ENCODE results near the gene ANKRD52. TPM values are rescaled to one million over a fixed set of nuclear protein-coding genes. Genes with fewer than 3 reads are reported as not detected.
A peak's percentile ranks its signal among the peaks of the same experiment; 100 is the strongest.

The ANKRD52 gene
- total RNA-seq, 1 experiment from 2014 or later: 56.6 TPM

DNA sequence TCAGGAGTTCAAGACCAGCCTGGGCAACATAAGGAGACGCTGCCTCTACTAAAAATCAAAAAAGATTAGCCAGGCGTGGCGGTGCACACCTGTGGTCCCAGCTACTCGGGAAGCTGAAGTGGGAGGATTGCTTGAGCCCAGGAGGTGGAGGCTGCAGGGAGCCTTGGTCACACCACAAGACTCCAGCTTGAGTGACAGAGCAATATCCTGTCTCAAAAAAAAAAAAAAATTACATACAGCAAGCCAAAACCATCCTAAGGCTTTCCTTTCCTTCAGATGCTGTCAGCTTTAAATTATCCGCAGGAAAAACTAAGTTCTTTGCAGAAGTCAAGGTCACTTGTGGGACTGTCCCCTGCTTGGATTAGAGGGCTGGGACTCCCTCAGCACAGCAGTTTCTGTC is 40.6 kb upstream of the ANKRD52 start:
- no TSS peak for BruUV-seq (replicated peaks)
- H3K4me3 ChIP-seq (replicated peaks in 1 of 2; ENCODE audit: low read depth in 1 of 2, low read length in 2 of 2): peak overlapping the region; percentile 69 to 99
- ChIA-PET CTCF (interaction anchor here (1.5 kb wide), 1 partner anchor 181 kb away, joined by 3 read pairs; the partner anchor contains the start of gene ZC3H10), RAD21 (ENCODE audit: low non-redundant PET in 1 of 2, low total read pairs in 2 of 2, uncharacterized antibody in 2 of 2, unreplicated experiment in 2 of 2) (no interaction called here), POLR2A (no interaction called here)
- no peaks in the 10 kb centered on the region for H3K9me3 ChIP-seq (ENCODE audit: control insufficient read depth in 1 of 2, insufficient read depth in 1 of 2, low read depth in 1 of 2, low read length in 2 of 2)
- peaks cover 3 to 16% of the 10 kb centered on the region in 2 experiments; a peak in 2 of 4 replicates for H3K36me3 ChIP-seq (ENCODE audit: control insufficient read depth in 1 of 2, insufficient read depth in 2 of 2, low read length in 2 of 2)
- peak overlapping the region; percentile 96 for H3K9ac ChIP-seq (ENCODE audit: low read length)
- peaks cover 65% of the 10 kb centered on the region for H3K79me2 ChIP-seq (ENCODE audit: insufficient read depth, low read length)
- peak overlapping the region; percentile 74 for H3K27ac ChIP-seq (ENCODE audit: low read depth, low read length)
- no peak for DNase-seq (ENCODE audit: low read depth, low spot score)
- peak overlapping the region; percentile 93 for H3K4me2 ChIP-seq (ENCODE audit: low read length)
- TF ChIP-seq ZNF274 (IDR thresholded peaks at IDR 0.05; ENCODE audit: low read depth, low read length): no peak
- TF ChIP-seq POLR2AphosphoS5 (IDR thresholded peaks at IDR 0.05; ENCODE audit: low read depth, low read length): no peak
- TF ChIP-seq EGR1 (IDR thresholded peaks at IDR 0.05; ENCODE audit: low read depth): no peak
- TF ChIP-seq SP1 (IDR thresholded peaks at IDR 0.05; ENCODE audit: low read depth): no peak
- TF ChIP-seq SIN3A (IDR thresholded peaks at IDR 0.05; ENCODE audit: low read depth): no peak
- TF ChIP-seq YY1 (IDR thresholded peaks at IDR 0.05; ENCODE audit: extremely low read depth, insufficient replicate concordance, low read depth, low read length): no peak
- TF ChIP-seq EZH2phosphoT487 (IDR thresholded peaks at IDR 0.05; ENCODE audit: borderline replicate concordance): no peak
- no peak for TF ChIP-seq POLR2A (IDR thresholded peaks at IDR 0.05; ENCODE audit: borderline replicate concordance, extremely low read depth, insufficient read depth, insufficient read length)
- no peak for TF ChIP-seq CTCF (IDR thresholded peaks at IDR 0.05 in 2 of 3, conservative IDR thresholded peaks at IDR 0.05 in 1 of 3; ENCODE audit: borderline replicate concordance in 1 of 3, insufficient read depth in 1 of 3, low read depth in 2 of 3, low read length in 2 of 3)
- TF ChIP-seq TCF7L2 (IDR thresholded peaks at IDR 0.05; ENCODE audit: borderline replicate concordance, extremely low read depth, insufficient read depth, insufficient read length): no peak
- H3K4me1 ChIP-seq (ENCODE audit: control insufficient read depth in 1 of 2, insufficient read depth in 2 of 2, low read length in 2 of 2): peaks cover 22 to 48% of the 10 kb centered on the region in 2 experiments; a peak in 3 of 4 replicates
- H3K9me2 ChIP-seq (ENCODE audit: insufficient read depth): no peaks in the 10 kb centered on the region
- no peak for ATAC-seq
- H4K20me1 ChIP-seq (ENCODE audit: insufficient read depth): no peaks in the 10 kb centered on the region
- no peak overlapping the region for H2AFZ ChIP-seq (ENCODE audit: low read depth, low read length, poor library complexity, severe bottlenecking)
- no peaks in the 10 kb centered on the region for H3K27me3 ChIP-seq (ENCODE audit: insufficient read depth, low read length)
- intact Hi-C loops (cut with micrococcal nuclease): no loop called here

All from HCT116 (cell line).